Hepatic stellate cell (primary cell): ENCODE results near the gene MYBPHL.

Source experiments
- DNase-seq: peaks from one replicate; pipeline ENCODE4 v3.0.0; 2011; ENCODE audit warnings: low spot score

The MYBPHL gene

DNA sequence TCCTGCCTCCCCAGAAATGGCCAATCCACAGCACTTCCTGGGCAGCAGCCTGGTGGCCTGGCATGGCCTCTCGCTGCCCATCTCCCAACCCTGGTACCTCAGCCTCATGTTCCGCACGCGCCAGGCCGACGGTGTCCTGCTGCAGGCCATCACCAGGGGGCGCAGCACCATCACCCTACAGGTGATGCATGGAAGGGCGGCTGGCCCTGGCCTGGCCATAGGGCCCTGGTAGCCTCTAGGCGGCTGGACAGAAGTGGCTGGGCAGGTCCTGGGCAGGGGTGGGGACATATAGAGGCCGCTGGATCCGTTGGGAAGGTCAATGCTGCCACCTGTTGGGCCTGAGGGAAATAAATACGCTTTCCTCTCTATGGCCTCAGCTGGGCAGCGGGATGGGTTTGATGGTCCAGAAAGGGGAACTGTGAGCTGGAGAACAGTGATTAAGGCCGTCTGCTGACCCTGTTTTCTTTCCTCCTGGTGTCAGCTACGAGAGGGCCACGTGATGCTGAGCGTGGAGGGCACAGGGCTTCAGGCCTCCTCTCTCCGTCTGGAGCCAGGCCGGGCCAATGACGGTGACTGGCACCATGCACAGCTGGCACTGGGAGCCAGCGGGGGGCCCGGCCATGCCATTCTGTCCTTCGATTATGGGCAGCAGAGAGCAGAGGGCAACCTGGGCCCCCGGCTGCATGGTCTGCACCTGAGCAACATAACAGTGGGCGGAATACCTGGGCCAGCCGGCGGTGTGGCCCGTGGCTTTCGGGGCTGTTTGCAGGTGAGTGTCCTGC, 43.0 kb downstream of the MYBPHL start:
- DNase-seq: peak; percentile 90

GRCh38 chr1:109263234-109263596, 43.6 kb downstream of the MYBPHL start:
- no peak for DNase-seq

DNA sequence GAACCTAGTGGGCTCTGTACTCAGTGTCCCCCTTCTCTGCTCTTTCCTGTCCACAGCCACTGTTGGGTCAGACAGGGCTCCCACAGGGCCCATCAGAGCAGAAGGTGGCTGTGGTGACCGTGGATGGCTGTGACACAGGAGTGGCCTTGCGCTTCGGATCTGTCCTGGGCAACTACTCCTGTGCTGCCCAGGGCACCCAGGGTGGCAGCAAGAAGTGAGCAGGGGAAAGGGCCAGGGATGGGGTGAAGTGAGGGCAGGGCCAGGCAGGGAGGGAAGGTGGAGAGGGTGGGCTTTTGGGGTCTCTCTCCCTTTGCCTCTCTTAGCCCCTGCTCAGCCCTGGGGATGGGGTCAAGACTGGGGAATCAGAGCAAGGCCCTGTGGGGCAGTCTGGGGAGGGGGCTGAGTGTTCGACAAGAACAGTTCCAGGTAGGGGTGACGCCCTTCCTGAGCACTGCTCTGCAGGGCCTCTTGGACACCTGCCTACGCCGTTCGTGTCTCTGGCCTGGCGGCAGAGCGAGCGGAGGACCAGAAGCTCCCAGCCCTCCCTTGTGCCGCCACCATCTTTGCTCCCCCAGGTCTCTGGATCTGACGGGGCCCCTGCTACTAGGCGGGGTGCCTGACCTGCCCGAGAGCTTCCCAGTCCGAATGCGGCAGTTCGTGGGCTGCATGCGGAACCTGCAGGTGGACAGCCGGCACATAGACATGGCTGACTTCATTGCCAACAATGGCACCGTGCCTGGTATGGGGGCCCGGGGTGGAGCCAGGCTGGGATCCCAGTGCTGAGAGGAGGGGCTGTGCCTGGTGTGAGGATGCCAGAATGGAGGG, 44.4 kb downstream of the MYBPHL start:
- no peak for DNase-seq

GRCh38 chr1:109261578-109261977, 45.2 kb downstream of the MYBPHL start:
- DNase-seq: no peak

GRCh38 chr1:109261006-109261405, 45.8 kb downstream of the MYBPHL start:
- DNase-seq: no peak

GRCh38 chr1:109259674-109260557, 46.9 kb downstream of the MYBPHL start:
- DNase-seq: no peak

GRCh38 chr1:109258481-109259466, 48.0 kb downstream of the MYBPHL start:
- DNase-seq: no peak

GRCh38 chr1:109257682-109258421, 49.0 kb downstream of the MYBPHL start:
- DNase-seq: no peak

GRCh38 chr1:109256971-109257681, 49.7 kb downstream of the MYBPHL start:
- no peak for DNase-seq

DNA sequence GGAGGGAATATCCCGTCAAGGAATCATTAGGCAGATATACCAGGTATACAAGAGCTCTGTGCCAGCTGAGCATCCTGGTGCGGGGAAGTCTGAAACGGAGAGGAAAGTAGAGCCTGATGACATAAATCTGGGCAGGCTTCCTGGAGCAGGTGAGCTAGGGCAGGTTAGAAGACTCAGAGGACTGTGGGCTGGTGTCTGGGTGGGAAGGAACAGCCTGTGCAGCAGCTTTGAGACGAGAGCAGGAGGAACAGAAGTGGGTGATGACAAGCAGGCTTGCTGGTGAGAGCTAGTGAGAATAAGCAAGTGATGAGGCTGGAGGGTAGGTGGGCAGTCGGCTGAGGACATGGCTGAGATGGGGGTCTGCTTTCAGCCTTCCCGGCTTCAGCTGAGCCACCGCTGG, 50.7 kb downstream of the MYBPHL start:
- no peak for DNase-seq

GRCh38 chr1:109255678-109256077, 51.1 kb downstream of the MYBPHL start:
- DNase-seq: no peak

GRCh38 chr1:109255097-109255651, 51.6 kb downstream of the MYBPHL start:
- DNase-seq: peak; percentile 46

GRCh38 chr1:109254621-109255096, 52.2 kb downstream of the MYBPHL start:
- no peak for DNase-seq

GRCh38 chr1:109253803-109254620, 52.8 kb downstream of the MYBPHL start:
- DNase-seq: peak; percentile 71

DNA sequence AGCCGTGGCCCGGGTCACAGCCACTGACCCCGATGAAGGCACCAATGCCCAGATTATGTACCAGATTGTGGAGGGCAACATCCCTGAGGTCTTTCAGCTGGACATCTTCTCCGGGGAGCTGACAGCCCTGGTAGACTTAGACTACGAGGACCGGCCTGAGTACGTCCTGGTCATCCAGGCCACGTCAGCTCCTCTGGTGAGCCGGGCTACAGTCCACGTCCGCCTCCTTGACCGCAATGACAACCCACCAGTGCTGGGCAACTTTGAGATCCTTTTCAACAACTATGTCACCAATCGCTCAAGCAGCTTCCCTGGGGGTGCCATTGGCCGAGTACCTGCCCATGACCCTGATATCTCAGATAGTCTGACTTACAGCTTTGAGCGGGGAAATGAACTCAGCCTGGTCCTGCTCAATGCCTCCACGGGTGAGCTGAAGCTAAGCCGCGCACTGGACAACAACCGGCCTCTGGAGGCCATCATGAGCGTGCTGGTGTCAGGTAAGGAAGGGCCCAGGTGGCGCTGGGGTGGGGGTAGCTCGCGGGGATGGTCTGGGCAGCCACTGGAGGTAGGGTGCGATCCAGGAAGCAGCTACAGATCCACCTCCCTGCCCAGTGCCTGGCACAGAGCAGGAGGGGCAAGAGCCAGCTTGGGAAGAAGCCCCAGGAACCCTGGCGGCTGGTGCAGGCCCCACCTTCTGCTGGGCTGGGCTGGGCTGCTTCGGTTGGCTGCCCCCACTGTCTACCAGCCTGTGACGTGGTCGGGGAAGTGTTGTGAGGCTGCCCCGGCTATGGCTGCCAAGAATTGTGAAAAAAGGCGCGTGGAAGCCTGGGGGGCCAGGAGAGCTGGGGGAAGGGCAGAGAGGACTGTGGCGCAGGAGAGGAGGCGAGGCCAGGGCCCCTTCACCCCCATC, 53.7 kb downstream of the MYBPHL start:
- no peak for DNase-seq

DNA sequence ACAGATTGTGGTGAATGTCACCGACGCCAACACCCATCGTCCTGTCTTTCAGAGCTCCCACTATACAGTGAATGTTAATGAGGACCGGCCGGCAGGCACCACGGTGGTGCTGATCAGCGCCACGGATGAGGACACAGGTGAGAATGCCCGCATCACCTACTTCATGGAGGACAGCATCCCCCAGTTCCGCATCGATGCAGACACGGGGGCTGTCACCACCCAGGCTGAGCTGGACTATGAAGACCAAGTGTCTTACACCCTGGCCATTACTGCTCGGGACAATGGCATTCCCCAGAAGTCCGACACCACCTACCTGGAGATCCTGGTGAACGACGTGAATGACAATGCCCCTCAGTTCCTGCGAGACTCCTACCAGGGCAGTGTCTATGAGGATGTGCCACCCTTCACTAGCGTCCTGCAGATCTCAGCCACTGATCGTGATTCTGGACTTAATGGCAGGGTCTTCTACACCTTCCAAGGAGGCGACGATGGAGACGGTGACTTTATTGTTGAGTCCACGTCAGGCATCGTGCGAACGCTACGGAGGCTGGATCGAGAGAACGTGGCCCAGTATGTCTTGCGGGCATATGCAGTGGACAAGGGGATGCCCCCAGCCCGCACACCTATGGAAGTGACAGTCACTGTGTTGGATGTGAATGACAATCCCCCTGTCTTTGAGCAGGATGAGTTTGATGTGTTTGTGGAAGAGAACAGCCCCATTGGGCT, 54.5 kb downstream of the MYBPHL start:
- DNase-seq: no peak
